ENCODE results near the gene IRF2.

GRCh38 chr4:184388106-184388505 is 86.2 kb downstream of the IRF2 start:
- TF ChIP-seq CTCF (IDR thresholded peaks at IDR 0.05) = no peak
- no peak for TF ChIP-seq POLR2A (IDR thresholded peaks at IDR 0.05)

Measured in adrenal gland (tissue), 5 donors.